ENCODE measurements around the gene PTPN4.

GRCh38 chr2:119741868-119742267, 17.9 kb upstream of the PTPN4 start:
- TF ChIP-seq EZH2phosphoT487 (IDR thresholded peaks at IDR 0.05; ENCODE audit: unreplicated experiment) (no peak), EZH2 (IDR thresholded peaks at IDR 0.05; ENCODE audit: low read depth, unreplicated experiment) (no peak), JUNB (IDR thresholded peaks at IDR 0.05; ENCODE audit: unreplicated experiment) (no peak), POLR2AphosphoS5 (IDR thresholded peaks at IDR 0.05; ENCODE audit: low read depth) (no peak)
- TF ChIP-seq, protein P1, sequence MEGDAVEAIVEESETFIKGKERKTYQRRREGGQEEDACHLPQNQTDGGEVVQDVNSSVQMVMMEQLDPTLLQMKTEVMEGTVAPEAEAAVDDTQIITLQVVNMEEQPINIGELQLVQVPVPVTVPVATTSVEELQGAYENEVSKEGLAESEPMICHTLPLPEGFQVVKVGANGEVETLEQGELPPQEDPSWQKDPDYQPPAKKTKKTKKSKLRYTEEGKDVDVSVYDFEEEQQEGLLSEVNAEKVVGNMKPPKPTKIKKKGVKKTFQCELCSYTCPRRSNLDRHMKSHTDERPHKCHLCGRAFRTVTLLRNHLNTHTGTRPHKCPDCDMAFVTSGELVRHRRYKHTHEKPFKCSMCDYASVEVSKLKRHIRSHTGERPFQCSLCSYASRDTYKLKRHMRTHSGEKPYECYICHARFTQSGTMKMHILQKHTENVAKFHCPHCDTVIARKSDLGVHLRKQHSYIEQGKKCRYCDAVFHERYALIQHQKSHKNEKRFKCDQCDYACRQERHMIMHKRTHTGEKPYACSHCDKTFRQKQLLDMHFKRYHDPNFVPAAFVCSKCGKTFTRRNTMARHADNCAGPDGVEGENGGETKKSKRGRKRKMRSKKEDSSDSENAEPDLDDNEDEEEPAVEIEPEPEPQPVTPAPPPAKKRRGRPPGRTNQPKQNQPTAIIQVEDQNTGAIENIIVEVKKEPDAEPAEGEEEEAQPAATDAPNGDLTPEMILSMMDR (conservative IDR thresholded peaks at IDR 0.05; ENCODE audit: low read depth in 2 of 2): no peak

Measured in GM23338 (cell line).